ENCODE results near the gene LMNB1. TPM values are rescaled to one million over a fixed set of nuclear protein-coding genes. Genes with fewer than 3 reads are reported as not detected.

Gene LMNB1
- total RNA-seq, 1 donor: 7.2 TPM

GRCh38 chr5:126799780-126800179, 22.8 kb downstream of the LMNB1 start:
- Histone ChIP-seq H3K9me3 (ENCODE audit: low read depth, low read length) (no peaks in the 10 kb centered on the region), H2AFZ (ENCODE audit: low read length) (peak overlapping the region; percentile 81), H3K79me2 (ENCODE audit: insufficient read depth, low read length) (peaks cover 94% of the 10 kb centered on the region), H3K27me3 (ENCODE audit: insufficient read depth, low read length) (no peaks in the 10 kb centered on the region), H4K20me1 (ENCODE audit: insufficient read depth, low read length) (no peaks in the 10 kb centered on the region), H3K4me3 (ENCODE audit: insufficient read depth, low read length) (no peak overlapping the region), H3K36me3 (ENCODE audit: insufficient read depth, low read length) (no peaks in the 10 kb centered on the region), H3K27ac (ENCODE audit: low read depth, low read length) (no peak overlapping the region), H3K4me1 (ENCODE audit: insufficient read depth, low read length) (peaks cover 17% of the 10 kb centered on the region), H3K4me2 (ENCODE audit: insufficient read depth, low read length) (no peak overlapping the region)
- TF ChIP-seq CTCF (IDR thresholded peaks at IDR 0.05; ENCODE audit: extremely low read depth, low read depth, low read length): no peak
- peak; percentile 1 for DNase-seq (ENCODE audit: insufficient read length, low spot score, missing footprints)

GRCh38 chr5:126801174-126801991, 24.4 kb downstream of the LMNB1 start:
- no peaks in the 10 kb centered on the region for H3K27me3 ChIP-seq (ENCODE audit: insufficient read depth, low read length)
- H3K4me2 ChIP-seq (ENCODE audit: insufficient read depth, low read length): peak overlapping the region; percentile 24
- H3K79me2 ChIP-seq (ENCODE audit: insufficient read depth, low read length): peaks cover 83% of the 10 kb centered on the region
- H3K4me1 ChIP-seq (ENCODE audit: insufficient read depth, low read length): peaks cover 24% of the 10 kb centered on the region
- H2AFZ ChIP-seq (ENCODE audit: low read length): peak overlapping the region; percentile 43
- peak overlapping the region; percentile 19 for H3K27ac ChIP-seq (ENCODE audit: low read depth, low read length)
- DNase-seq (ENCODE audit: insufficient read length, low spot score, missing footprints): peak; percentile 58
- H4K20me1 ChIP-seq (ENCODE audit: insufficient read depth, low read length): no peaks in the 10 kb centered on the region
- no peaks in the 10 kb centered on the region for H3K9me3 ChIP-seq (ENCODE audit: low read depth, low read length)
- TF ChIP-seq CTCF (IDR thresholded peaks at IDR 0.05; ENCODE audit: extremely low read depth, low read depth, low read length): no peak
- H3K36me3 ChIP-seq (ENCODE audit: insufficient read depth, low read length): peaks cover 4% of the 10 kb centered on the region
- H3K4me3 ChIP-seq (ENCODE audit: insufficient read depth, low read length): no peak overlapping the region

GRCh38 chr5:126801992-126802294, 25.0 kb downstream of the LMNB1 start:
- Histone ChIP-seq H3K4me3 (ENCODE audit: insufficient read depth, low read length) (no peak overlapping the region), H2AFZ (ENCODE audit: low read length) (peak overlapping the region; percentile 34), H3K79me2 (ENCODE audit: insufficient read depth, low read length) (peaks cover 79% of the 10 kb centered on the region), H3K36me3 (ENCODE audit: insufficient read depth, low read length) (peaks cover 7% of the 10 kb centered on the region), H3K27me3 (ENCODE audit: insufficient read depth, low read length) (no peaks in the 10 kb centered on the region), H3K27ac (ENCODE audit: low read depth, low read length) (peak overlapping the region; percentile 19), H4K20me1 (ENCODE audit: insufficient read depth, low read length) (no peaks in the 10 kb centered on the region), H3K4me1 (ENCODE audit: insufficient read depth, low read length) (peaks cover 24% of the 10 kb centered on the region), H3K9me3 (ENCODE audit: low read depth, low read length) (no peaks in the 10 kb centered on the region), H3K4me2 (ENCODE audit: insufficient read depth, low read length) (peak overlapping the region; percentile 19)
- DNase-seq (ENCODE audit: insufficient read length, low spot score, missing footprints): peak; percentile 52
- TF ChIP-seq CTCF (IDR thresholded peaks at IDR 0.05; ENCODE audit: extremely low read depth, low read depth, low read length): peak; percentile 62

- no peak overlapping the region for H3K4me3 ChIP-seq (ENCODE audit: insufficient read depth, low read length)
- DNase-seq (ENCODE audit: insufficient read length, low spot score, missing footprints): peak; percentile 63
- H3K4me2 ChIP-seq (ENCODE audit: insufficient read depth, low read length): peak overlapping the region; percentile 60
- TF ChIP-seq CTCF (IDR thresholded peaks at IDR 0.05; ENCODE audit: extremely low read depth, low read depth, low read length): no peak
- H2AFZ ChIP-seq (ENCODE audit: low read length): no peak overlapping the region
- H4K20me1 ChIP-seq (ENCODE audit: insufficient read depth, low read length): no peaks in the 10 kb centered on the region
- H3K4me1 ChIP-seq (ENCODE audit: insufficient read depth, low read length): peaks cover 24% of the 10 kb centered on the region
- peak overlapping the region; percentile 52 for H3K27ac ChIP-seq (ENCODE audit: low read depth, low read length)
- H3K79me2 ChIP-seq (ENCODE audit: insufficient read depth, low read length): peaks cover 49% of the 10 kb centered on the region
- H3K9me3 ChIP-seq (ENCODE audit: low read depth, low read length): no peaks in the 10 kb centered on the region
- H3K36me3 ChIP-seq (ENCODE audit: insufficient read depth, low read length): peaks cover 7% of the 10 kb centered on the region
- H3K27me3 ChIP-seq (ENCODE audit: insufficient read depth, low read length): no peaks in the 10 kb centered on the region
Measured at GRCh38 chr5:126805063-126805462, 28.1 kb downstream of the LMNB1 start.
